Measurements from ENCODE around the gene SNRNP48. TPM values are rescaled to one million over a fixed set of nuclear protein-coding genes. Genes with fewer than 3 reads are reported as not detected.
A peak's percentile ranks its signal among the peaks of the same experiment; 100 is the strongest.

Gene SNRNP48
- total RNA-seq, 4 donors from 2014 or later, result 5.3 to 11.6 (median 8.7) TPM

DNA sequence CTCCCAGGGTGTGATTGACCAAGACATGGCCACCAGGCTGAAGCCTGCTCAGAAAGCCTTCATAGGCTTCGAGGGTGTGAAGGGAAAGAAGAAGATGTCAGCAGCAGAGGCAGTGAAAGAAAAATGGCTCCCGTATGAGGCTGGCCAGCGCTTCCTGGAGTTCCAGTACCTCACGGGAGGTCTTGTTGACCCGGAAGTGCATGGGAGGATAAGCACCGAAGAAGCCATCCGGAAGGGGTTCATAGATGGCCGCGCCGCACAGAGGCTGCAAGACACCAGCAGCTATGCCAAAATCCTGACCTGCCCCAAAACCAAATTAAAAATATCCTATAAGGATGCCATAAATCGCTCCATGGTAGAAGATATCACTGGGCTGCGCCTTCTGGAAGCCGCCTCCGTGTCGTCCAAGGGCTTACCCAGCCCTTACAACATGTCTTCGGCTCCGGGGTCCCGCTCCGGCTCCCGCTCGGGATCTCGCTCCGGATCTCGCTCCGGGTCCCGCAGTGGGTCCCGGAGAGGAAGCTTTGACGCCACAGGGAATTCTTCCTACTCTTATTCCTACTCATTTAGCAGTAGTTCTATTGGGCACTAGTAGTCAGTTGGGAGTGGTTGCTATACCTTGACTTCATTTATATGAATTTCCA, 4.6 kb upstream of the SNRNP48 start:
- Histone ChIP-seq H3K9me3 (no peaks in the 10 kb centered on the region), H3K36me3 (peaks cover 18 to 59% (median 32%) of the 10 kb centered on the region in 3 donors), H3K27ac (no peak overlapping the region), H3K4me3 (no peak overlapping the region), H3K27me3 (no peaks in the 10 kb centered on the region), H3K4me1 (peaks cover 0 to 39% (median 7%) of the 10 kb centered on the region in 3 donors)
- DNase-seq, result no peak
- no peak for TF ChIP-seq POLR2A (IDR thresholded peaks at IDR 0.05)
- 87 to 91% methylated on average over 11 to 26 of the region's 28 CpGs for WGBS, 2 donors
- intact Hi-C loops (cut with DNase I), result loop anchor here (10.0 kb wide), 1 partner anchor 161 kb away; no protein-coding TSS in a partner anchor

- Histone ChIP-seq H3K4me3 (no peak overlapping the region), H3K27me3 (no peaks in the 10 kb centered on the region), H3K4me1 (peaks cover 0 to 62% (median 15%) of the 10 kb centered on the region in 3 donors), H3K9me3 (no peaks in the 10 kb centered on the region), H3K27ac (peak overlapping the region in 1 of 4 donors; percentile 16), H3K36me3 (peaks cover 14 to 36% (median 20%) of the 10 kb centered on the region in 3 donors)
- 61 to 63% methylated on average over 2 to 3 of the region's 3 CpGs for WGBS, 2 donors
- TF ChIP-seq, protein P1, sequence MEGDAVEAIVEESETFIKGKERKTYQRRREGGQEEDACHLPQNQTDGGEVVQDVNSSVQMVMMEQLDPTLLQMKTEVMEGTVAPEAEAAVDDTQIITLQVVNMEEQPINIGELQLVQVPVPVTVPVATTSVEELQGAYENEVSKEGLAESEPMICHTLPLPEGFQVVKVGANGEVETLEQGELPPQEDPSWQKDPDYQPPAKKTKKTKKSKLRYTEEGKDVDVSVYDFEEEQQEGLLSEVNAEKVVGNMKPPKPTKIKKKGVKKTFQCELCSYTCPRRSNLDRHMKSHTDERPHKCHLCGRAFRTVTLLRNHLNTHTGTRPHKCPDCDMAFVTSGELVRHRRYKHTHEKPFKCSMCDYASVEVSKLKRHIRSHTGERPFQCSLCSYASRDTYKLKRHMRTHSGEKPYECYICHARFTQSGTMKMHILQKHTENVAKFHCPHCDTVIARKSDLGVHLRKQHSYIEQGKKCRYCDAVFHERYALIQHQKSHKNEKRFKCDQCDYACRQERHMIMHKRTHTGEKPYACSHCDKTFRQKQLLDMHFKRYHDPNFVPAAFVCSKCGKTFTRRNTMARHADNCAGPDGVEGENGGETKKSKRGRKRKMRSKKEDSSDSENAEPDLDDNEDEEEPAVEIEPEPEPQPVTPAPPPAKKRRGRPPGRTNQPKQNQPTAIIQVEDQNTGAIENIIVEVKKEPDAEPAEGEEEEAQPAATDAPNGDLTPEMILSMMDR (IDR thresholded peaks at IDR 0.05), result no peak
- TF ChIP-seq POLR2A (IDR thresholded peaks at IDR 0.05), result no peak
- DNase-seq, result no peak
- intact Hi-C loops (cut with DNase I), result loop anchor here (10.0 kb wide), 1 partner anchor 163 kb away; no protein-coding TSS in a partner anchor
Observed at GRCh38 chr6:7587631-7588100, 2.3 kb upstream of the SNRNP48 start.

GRCh38 chr6:7588506-7588905, 1.5 kb upstream of the SNRNP48 start:
- intact Hi-C loops (cut with DNase I), result loop anchor here (10.0 kb wide), 1 partner anchor 164 kb away; no protein-coding TSS in a partner anchor
- H3K9me3 ChIP-seq, result no peaks in the 10 kb centered on the region
- no peak overlapping the region for H3K4me3 ChIP-seq
- peaks cover 10 to 32% (median 15%) of the 10 kb centered on the region in 3 donors for H3K36me3 ChIP-seq
- peaks cover 0 to 65% (median 15%) of the 10 kb centered on the region in 3 donors for H3K4me1 ChIP-seq
- TF ChIP-seq, protein P1 (IDR thresholded peaks at IDR 0.05), result no peak
- no peak for TF ChIP-seq POLR2A (IDR thresholded peaks at IDR 0.05)
- H3K27me3 ChIP-seq, result no peaks in the 10 kb centered on the region
- DNase-seq, result no peak
- WGBS, 2 donors, result 44 to 61% methylated on average over 4 of the region's 4 CpGs
- peak overlapping the region in 2 of 4 donors; percentile 3 to 84 for H3K27ac ChIP-seq

DNA sequence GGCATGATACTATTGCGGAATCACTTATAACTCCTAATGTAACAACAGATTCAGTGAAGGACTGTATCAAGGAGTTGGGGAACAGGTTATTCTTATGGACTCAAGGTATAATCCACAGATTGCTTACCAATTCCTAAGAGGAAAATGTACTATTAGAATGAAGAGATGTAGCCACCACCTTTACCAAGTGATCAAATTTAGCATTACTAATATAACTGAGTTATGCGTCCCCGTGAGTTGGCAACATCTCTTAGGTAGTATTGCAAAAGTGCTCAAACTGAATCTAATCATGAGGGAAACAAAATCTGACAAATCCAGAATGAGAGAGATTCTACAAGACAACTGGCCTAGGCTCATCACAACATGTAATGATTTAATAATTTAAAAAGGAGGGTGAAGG, 777 bp upstream of the SNRNP48 start:
- peak overlapping the region in 3 of 4 donors; percentile 80 to 99 (median 92) for H3K4me3 ChIP-seq

DNA sequence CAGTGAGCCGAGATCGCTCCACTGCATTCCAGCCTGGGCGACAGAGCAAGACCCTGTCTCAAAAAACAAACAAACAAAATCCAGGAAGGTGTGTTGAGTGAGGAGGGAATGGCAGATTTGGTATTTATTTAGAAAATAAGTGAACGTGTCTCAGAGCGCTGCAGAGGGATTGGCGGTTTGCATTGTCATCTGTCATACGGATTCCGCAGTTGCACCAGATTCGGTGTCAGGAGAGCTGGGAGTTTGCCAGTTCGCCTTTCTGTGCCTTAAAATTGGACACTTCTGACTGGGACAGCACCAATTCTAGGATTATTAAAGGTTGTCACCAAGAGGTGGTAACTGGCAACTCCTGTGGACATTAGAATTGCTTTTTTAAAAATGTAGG, 912 bp downstream of the SNRNP48 start:
- H3K27ac ChIP-seq, result peak overlapping the region in 3 of 4 donors; percentile 84
- intact Hi-C loops (cut with DNase I), result no loop called here

More for the DNA sequence above, 777 bp upstream of the SNRNP48 start:
- WGBS, 2 donors, result 44 to 65% methylated on average over 3 of the region's 3 CpGs
- no peak for DNase-seq
- intact Hi-C loops (cut with DNase I), result loop anchor here (10.0 kb wide), 1 partner anchor 164 kb away; no protein-coding TSS in a partner anchor
- Histone ChIP-seq H3K9me3 (no peaks in the 10 kb centered on the region), H3K4me1 (peaks cover 0 to 65% (median 15%) of the 10 kb centered on the region in 3 donors), H3K36me3 (peaks cover 10 to 32% (median 11%) of the 10 kb centered on the region in 3 donors), H3K27ac (peak overlapping the region; percentile 77 to 84 (median 84)), H3K27me3 (no peaks in the 10 kb centered on the region)
- TF ChIP-seq POLR2A (IDR thresholded peaks at IDR 0.05), result no peak
- TF ChIP-seq, protein P1 (IDR thresholded peaks at IDR 0.05), result no peak

More for the DNA sequence above, 912 bp downstream of the SNRNP48 start:
- Histone ChIP-seq H3K27me3 (no peaks in the 10 kb centered on the region), H3K4me1 (peaks cover 0 to 53% (median 15%) of the 10 kb centered on the region in 3 donors), H3K36me3 (peaks cover 0 to 32% (median 0%) of the 10 kb centered on the region in 3 donors), H3K9me3 (no peaks in the 10 kb centered on the region), H3K4me3 (peak overlapping the region; percentile 80 to 99 (median 92))
- 9 to 25% methylated on average over 10 of the region's 10 CpGs for WGBS, 2 donors
- TF ChIP-seq POLR2A (IDR thresholded peaks at IDR 0.05), result no peak
- TF ChIP-seq, protein P1 (IDR thresholded peaks at IDR 0.05), result no peak
- no peak for DNase-seq

Data from esophagus squamous epithelium (tissue), 5 donors.